EH (cell line): ENCODE measurements around the gene CD72.
"Not testable (repeated sequence)": the region's sequence is repeated elsewhere in the genome, so short reads cannot be mapped to it uniquely, and the experiment has no call there.

ENCODE experiments used
- DNase-seq: peaks from one replicate; pipeline ENCODE4 v3.0.0-alpha.2; 2015; ENCODE audit warnings: low read depth

CD72 gene

GRCh38 chr9:35616681-35617459 is 1.3 kb downstream of the CD72 start:
- DNase-seq = peak; percentile 74

GRCh38 chr9:35615981-35616680 is 2.1 kb downstream of the CD72 start:
- DNase-seq = no peak

GRCh38 chr9:35612843-35613242 is 5.4 kb downstream of the CD72 start:
- no peak for DNase-seq

GRCh38 chr9:35612066-35612465 is 6.1 kb downstream of the CD72 start:
- DNase-seq = not testable (repeated sequence)

GRCh38 chr9:35611230-35611797 is 6.9 kb downstream of the CD72 start:
- DNase-seq = peak; percentile 53

GRCh38 chr9:35609820-35610163 is 8.4 kb downstream of the CD72 start:
- no peak for DNase-seq

GRCh38 chr9:35609001-35609819 is 9.0 kb downstream of the CD72 start:
- DNase-seq = no peak

- no peak for DNase-seq
Measured at GRCh38 chr9:35608221-35608620, 10.0 kb downstream of the CD72 start.

- no peak for DNase-seq
Measured at GRCh38 chr9:35606726-35607125, 11.5 kb downstream of the CD72 start.

GRCh38 chr9:35606138-35606504 is 12.1 kb downstream of the CD72 start:
- DNase-seq = no peak

GRCh38 chr9:35605351-35606137 is 12.7 kb downstream of the CD72 start:
- DNase-seq = peak; percentile 13

- DNase-seq = peak; percentile 65
Measured at GRCh38 chr9:35604578-35605350, 13.4 kb downstream of the CD72 start, which contains the start of gene TESK1. TSS of gene TESK1 (plus strand) at chr9:35605262. CDS start at chr9:35605620, 358 bp downstream.

GRCh38 chr9:35603986-35604577 is 14.1 kb downstream of the CD72 start:
- peak; percentile 100 for DNase-seq

- peak; percentile 88 for DNase-seq
Measured at GRCh38 chr9:35603506-35603985, 14.7 kb downstream of the CD72 start.

- DNase-seq = peak; percentile 14
Measured at GRCh38 chr9:35599763-35600604, 18.2 kb downstream of the CD72 start.

- DNase-seq = no peak
Measured at GRCh38 chr9:35598866-35599590, 19.2 kb downstream of the CD72 start.

- not testable (repeated sequence) for DNase-seq
Measured at GRCh38 chr9:35596907-35597306, 21.3 kb downstream of the CD72 start.

- no peak for DNase-seq
Measured at GRCh38 chr9:35594471-35594870, 23.7 kb downstream of the CD72 start.

GRCh38 chr9:35593581-35593980 is 24.6 kb downstream of the CD72 start:
- no peak for DNase-seq
